NCI-H2171 (cell line): ENCODE data around the gene UPP1.
A peak's percentile ranks its signal among the peaks of the same experiment; 100 is the strongest.
"Not testable (repeated sequence)": the region's sequence is repeated elsewhere in the genome, so short reads cannot be mapped to it uniquely, and the experiment has no call there.

Source experiments
- DNase-seq: peaks from one replicate; lab custom pipeline; 2025; lab: John Stamatoyannopoulos, UW

The UPP1 gene

DNA sequence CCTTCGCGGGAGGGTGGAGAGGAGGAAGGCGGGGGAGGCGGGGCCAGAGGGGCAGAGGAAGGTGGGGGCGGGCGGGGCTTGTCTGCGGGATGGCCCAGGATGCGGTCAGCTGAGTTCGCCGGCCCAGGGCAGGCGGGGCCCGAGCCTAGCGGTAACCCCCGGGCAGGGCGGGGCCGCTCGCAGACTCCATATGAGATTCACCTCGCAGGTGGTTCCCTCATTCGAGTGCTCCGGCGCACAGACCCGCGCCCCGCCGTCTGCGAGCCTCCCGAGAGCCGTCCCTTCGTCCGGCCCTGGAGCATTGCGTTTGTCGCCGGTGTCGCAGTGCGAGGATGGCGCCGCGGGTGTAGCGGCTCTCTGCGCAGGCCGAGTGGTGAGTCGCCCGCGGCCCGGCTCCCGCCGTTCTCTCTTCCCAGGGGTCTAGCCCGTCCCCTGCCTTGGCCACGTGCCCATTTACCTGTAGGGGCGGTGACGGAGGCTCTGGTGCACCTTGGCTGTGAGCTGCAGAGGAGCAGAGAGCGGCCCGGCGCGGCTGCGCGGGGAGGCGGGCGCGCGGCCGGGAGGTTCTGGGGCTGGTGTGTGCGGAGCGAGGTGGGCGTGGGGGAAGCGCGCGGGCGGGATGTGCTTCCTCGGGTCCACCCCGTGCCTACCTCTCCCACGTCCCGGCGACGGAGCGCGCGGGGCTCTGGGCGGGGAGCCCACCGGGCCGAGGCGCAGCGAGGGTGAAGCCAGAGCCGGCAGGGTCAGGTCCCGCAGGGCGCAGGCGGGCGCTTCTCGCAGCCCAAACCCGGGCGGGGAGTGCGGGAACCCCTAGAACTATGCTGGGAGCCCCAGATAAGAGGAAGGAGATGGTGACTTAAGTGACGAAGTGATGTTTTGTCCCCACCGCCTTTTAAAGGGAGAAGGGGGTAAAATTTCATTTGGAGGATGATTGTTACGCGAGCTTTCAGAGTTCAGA, at the start of gene UPP1:
TSS of gene UPP1 (plus strand) at position 220 of the 958 bp plus-strand sequence. CDS start 5,519 bp downstream, outside the sequence.
- DNase-seq, result peak; percentile 83

DNA sequence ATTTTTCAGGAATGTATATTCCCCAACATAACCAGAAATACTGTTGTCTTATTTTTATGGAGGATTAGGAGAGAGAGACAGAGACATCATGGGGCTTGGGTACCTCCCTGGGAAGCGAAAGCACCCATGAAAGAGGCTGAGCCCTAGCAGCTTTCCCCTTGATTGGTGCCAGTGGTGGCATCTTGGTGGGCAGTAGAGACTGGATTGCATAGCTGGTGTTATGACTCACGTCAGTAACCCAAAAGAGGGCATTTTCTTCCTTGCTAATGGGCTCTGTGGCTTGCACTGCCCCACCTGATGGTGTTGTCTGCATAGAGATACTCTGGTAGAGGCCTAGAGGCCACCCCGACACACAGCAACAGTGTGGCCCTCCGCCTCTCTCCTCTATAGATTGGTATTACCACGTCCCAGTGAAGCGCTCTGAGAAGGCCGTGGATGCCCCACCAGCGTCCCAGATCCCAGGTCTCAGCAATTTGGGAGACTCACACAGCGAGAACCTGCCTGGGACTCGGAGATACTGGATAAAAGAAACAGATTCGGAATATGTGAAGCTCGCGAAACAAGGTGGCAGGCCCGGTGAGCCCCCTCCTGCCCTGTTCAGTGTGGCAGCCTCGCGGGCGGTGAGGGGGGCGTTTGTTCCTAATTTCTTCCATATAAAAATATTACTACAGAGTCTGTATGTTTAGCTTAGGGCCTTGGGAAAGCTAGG, 48.0 kb upstream of the UPP1 start:
- no peak for DNase-seq

DNA sequence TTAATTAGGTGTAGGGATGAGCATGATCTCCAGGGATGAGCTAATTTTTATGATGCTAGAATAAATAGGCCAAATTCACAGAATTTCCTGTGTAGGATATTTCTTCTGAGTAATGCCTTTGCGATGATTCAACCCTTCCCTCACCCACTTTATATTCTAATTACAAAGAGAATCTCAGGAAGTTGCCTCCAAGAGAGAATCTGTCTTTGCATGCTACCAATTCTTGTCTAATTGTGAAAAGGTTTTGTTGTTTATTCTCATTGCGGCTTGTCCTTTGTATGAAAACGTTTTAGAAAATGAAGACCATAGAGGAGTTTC, 47.5 kb upstream of the UPP1 start:
- no peak for DNase-seq

DNA sequence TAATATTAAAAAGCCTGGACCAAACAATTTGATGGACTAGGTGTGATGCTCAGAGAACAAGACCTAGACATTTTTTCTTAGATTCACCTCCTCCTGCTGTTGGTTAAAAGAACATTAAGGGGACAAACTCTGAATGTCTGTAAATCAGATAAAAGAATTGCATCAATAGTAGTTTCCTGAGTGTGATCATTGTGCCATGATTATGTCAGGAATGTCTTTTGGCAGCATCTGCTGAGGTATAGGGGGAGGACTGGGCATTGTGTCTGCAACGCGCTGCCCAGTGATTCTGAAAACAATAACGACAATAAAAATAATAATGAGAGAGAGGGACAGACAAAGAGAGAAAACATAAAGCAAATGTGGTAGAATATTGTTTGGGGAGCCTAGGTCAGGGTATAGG, 46.8 kb upstream of the UPP1 start:
- no peak for DNase-seq

DNA sequence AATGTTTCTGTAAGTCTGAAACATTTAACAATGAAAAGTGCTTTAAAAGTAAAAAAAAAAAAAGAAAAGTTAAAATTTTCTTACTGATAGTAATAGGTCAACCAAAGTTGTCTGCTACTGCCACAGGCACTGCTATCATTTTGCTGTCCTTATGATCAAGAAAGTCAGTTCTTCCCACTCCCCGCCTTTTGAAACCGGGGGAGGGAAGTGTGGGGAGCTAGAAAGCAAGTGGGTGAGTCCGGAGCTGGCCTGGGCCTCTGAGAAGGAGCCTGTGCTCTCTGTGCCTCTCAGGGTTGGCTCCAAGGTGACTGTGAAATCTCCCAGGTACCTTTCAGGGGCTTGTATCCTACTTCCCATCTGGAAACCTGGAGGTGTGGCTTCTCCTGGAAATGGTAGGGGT, 46.4 kb upstream of the UPP1 start:
- DNase-seq, result no peak

DNA sequence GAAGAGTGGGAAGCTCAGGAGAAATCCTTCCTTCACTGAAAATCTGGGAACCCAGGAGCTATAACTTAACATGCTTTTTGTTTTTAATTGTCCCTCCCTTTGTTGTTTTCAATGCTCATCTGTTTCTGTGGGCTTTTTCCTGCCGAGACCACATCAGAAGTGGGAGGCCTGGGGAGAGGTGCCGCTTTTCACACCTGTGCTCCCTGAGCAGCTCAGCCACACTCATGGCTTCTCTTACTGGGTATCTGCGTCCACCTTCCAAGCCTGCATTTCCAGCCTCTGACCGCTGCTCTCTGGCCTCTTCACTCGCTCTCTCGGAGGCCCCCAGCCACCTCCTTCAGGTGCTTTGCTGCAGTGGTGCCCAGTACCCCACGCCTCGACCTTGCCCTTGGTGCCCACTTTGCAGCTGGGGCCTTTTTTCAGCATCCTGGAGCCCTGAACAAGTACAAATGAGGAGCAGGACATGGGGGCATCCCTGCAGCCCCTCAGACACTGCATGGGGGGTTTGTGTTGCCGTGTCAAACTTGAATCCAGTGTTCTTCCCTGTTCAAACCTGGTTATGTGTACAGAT, 43.8 kb upstream of the UPP1 start:
- DNase-seq, result no peak

DNA sequence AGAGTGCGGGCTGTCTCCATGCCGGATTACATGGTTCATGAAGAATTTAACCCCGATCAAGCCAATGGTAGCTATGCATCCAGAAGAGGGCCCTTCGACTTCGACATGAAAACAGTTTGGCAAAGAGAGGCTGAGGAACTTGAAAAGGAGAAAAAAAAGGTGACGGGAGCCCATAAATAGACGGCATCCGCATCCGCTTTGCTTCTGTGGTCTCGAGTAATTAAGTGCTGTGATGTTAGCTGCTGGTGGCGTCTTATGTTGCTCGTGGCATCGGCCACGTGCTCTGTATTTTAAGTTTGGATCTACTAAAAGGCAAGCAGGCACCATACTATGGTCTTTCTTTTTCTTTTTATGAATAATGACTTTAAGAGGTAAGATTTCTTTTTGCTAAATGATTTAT, 42.6 kb upstream of the UPP1 start:
- DNase-seq, result no peak

DNA sequence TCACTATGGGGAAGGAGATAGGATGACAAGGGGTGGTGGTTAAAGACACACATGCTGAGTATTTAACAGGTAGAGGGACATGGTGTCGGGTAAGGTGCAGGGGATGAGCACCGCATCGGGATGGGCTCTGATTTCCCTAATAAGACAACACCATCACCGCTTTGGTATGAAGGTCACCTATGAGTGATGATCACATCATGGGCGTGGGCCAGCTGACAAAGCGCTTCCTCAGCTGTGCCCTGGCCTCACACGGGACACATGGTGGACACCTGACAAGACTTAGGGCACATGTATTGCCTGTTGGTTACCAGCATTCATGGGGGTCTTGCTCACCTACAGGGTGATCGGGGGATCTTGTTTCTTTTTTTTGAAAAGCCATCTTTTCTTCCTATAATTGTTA, 41.0 kb upstream of the UPP1 start:
- DNase-seq, result no peak

DNA sequence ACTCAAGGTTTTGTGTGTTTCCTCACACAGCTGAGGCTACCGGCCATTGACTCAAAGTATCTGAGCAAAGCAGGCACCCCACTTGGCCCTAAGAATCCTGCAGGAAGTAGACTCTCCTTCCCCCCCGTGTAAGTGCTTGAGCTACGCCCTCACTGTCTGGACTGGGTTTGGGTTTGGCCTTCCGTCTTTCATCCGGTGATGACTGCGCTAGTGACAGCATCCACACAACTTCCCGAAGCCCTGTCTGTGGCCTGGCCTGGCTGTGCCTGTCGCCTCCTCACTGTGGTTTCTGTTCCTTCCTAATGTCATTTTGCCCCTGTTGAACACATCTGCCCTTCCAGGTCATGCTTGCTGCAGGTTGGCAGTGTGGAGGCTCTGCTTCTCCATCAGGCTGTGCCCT, 39.2 kb upstream of the UPP1 start:
- DNase-seq, result no peak

DNA sequence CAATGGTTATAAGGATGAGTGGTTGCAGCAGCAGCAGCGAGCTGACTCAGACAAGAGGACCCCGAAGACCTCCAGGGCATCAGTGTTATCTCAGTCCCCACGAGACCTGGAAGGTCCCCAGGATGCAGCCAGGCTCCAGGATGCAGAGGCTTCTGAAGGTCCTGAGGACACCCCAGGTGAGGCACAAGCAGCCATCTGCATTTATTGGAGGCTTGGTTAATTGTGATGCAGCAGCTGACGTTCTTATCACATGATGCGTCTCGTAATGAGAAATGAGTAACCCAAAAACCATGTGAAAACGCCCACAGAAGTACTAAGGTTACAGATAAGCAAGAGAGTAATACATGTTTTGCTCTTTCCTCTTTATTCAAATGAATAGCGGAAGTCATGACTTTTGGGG, 36.3 kb upstream of the UPP1 start:
- DNase-seq, result no peak

DNA sequence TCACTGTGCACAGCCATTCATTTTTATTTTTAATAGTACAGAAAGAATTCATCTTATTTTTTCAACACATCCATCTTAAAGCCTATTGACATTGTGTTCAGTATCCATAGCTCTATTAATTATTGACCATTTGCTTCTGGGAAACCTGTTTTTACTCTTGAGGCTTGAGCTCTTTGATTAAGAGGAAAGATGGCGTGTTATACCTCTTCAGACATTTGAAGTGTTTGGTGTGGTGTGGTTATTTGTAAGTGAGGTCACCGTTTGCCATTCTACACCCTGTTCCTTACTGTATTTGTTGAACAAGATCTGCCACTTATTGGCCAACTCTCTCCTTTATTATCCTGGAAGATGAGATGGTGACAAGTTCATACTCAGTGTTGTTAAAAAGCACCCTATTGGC, 35.3 kb upstream of the UPP1 start:
- no peak for DNase-seq

DNA sequence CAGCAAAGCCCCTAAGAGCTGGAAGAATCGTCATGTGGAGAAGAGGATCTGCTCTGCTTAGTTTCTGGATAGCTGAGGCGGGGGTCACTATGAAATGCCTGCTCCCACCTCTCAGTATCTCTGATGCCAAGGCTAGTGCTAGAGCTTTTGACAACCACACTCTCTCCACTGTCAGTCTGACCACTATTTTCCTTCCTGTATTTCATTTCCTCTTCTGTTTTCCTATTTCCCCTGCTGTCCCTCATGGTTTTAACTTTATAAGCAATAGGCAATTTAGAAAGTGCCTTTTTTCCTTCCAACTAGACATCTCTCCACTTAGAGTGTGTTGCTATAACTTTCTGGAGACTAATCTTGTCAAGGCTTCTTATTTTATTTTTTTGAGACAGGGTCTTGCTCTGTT, 30.1 kb upstream of the UPP1 start:
- no peak for DNase-seq

DNA sequence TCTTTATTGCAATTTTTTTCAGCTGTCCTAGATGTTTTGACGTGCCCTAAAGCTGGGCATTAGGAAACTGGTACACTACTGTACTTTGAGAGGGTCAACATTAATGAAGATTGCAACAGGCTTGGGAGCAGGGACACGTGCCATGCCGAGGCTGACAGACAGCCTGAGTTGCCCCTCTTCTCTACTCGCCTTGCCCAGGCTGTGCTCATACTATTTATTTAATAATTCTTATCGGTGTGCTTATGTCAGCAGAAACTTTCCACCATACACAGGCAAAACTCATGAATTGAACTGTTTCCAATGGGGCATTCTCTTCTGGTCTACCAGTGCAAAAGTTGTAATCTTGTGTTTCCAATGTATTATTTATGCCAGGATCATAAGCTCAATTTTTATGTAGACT, 29.4 kb upstream of the UPP1 start:
- DNase-seq, result no peak

DNA sequence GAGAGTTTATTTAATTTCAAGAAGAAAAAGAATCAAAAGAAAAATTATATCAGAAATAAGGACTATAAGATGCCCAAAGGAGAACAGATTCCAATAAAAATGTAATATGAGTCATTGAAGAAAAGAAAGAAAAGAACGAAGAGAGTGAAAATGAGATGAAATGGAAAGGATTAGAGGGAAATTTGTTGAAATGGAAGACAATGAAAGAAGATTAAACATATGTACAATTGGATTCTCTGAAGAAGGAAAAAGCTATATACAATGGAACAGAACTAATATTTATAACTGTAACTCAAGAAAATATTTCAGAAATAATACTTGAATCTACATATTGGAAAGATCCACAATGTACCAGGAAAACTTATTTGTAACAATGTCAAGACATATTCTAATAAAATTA, 25.1 kb upstream of the UPP1 start:
- no peak for DNase-seq

DNA sequence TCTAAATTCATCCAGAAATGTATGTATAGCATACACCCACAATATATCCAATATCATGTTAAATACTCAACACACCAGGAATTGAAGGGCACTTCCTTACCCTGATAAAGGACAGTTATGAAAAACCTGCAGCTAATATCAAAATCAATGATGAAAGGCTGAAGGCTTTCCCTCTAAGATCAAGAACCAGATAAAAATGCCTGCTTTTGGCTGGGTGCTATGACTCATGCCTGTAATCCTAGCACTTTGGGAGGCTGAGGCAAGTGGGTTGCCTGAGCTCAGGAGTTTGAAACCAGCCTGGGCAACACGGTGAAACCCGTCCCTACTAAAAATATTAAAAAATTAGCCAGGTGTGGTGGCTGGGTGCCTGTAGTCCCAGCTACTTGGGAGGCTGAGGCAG, 21.6 kb upstream of the UPP1 start:
- no peak for DNase-seq

DNA sequence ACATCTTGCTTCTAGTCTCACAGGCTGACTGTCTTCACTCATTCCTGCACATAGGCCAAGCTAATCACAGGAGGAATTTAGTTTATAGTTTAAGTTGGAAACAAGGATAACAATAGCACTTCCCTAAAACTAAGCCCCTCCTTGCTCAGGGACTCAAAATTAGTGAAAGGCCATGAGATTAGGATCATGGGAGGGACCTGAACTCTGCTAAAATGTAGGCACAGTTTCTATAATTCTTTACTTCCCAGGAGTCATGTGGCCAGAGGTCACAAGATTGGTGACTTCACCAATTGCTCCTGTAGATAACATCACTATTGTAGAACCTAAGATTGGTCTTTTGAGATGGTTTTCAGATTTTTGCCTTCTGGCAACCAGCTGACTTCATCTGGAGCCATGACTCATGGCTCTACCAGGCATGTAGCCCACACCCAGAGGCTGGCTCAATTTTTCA, 14.8 kb upstream of the UPP1 start:
- no peak for DNase-seq

DNA sequence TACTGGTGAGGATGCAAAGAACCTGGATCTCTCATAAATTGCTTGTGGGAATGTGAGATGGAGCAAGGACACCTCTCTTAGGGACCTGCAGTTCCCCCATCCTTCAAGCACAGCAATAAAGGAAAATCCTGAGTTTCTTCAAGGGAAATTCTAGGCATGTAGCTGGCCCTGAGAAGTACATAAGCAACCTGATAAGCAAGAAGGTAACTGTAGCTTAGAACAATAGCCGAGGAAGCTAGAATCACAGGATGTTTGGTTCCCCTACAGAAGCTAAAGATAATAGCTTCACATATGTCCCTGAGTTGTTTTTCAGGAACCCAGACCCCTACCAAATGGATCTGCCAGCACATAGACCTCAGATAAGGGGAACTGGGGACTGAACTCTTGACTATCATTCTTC, 11.6 kb upstream of the UPP1 start:
- no peak for DNase-seq

DNA sequence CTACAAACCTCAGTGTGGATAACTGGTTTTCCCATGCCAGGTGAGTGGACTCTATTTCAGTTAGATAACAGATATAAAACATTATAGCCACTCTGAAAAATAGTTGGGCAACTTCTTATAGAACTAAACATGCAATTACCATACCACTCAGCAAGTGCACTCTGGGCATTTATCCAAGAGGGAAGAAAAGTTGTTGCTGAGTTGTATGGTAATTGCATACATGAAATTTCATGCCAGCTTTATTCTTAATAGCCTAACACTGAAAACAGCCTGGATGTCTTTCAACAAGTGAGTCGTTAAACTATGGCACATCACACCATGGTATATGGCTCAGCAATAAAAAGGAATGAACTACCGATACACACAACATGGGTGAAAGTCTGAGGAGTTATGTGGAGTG, 10.6 kb upstream of the UPP1 start:
- DNase-seq, result no peak

DNA sequence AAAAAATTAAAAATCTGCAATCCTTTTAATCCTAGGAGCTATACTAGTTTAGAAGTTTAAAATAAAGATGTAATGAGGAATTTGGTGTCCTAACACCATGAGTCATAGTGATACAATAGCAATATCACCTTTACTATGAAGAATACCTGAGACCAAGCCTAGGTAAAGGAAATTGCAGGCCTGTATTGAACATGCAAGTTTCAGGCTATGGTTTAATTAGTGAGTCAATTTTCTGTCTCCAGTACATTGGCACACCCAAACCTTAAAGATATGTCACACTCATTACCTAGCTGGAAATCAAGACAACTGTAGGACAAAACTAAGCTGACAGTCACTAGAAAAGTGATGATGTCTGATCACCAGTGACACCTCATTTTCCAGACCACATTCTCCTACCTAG, 6.7 kb upstream of the UPP1 start:
- DNase-seq, result not testable (repeated sequence)

DNA sequence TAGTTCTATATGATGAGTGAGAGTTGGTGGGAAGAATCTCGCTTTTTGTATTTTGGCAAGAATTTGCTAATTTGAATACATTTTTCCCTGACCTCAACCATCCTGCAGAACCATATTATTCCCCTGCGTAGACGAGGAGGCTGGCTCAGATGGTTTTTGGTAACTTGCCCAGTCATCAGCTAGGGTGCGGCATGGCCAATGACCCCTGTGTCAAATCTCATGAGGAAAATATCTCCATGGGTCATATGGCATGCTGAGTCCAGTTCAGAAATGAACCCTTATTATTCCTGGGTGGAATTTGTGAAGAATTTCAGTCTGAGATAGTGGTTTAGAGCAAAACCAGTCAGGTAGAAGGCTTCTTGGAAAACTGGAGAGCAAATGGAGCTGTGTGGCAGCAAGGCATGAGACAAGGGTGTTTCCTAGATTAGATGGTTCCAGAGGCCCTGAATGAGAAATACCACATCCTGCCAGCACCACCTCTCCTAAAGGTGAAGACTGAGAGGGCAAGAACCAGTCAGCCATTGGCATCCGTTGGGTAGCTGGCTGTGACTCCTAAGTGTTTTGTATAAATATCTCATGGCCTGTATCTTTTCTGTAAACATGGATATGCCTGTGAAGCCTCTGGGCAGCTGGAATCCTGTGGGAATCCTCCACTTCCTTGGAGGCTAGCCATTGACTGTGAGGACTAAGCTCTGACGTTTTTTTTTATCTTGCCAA, 5.8 kb upstream of the UPP1 start:
- no peak for DNase-seq

DNA sequence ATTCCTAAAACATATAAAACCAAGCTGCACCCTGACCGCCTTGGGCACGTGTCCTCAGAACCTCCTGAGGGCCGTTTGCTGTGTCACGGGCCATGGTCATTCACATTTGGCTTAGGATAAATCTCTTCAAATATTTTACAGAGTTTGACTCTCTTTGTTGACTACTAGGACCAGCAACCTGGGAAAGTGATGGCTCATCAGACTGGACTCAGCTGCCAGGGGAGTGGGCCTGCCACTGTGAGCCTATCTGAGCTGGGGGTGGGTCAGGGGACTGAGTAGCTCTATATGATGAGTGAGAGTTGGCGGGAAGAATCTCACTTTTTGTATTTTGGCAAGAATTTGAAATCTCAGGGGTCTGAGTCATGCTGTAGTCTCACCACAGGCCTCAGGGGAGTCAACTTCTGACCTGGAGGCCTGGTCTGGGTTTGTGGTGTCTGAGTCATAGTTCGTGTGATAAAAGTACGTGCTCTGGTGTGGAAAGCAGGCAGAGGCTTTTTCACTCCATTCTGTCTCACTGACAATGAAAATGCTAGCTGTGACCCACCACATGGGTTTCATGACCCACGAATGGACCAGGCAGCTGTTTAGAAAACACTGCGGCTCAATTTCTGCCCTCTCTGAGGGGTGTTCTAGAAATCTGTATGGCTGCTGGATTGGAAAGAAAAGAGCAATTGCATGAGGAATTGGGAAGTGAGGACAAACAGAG, 4.2 kb upstream of the UPP1 start:
- no peak for DNase-seq

DNA sequence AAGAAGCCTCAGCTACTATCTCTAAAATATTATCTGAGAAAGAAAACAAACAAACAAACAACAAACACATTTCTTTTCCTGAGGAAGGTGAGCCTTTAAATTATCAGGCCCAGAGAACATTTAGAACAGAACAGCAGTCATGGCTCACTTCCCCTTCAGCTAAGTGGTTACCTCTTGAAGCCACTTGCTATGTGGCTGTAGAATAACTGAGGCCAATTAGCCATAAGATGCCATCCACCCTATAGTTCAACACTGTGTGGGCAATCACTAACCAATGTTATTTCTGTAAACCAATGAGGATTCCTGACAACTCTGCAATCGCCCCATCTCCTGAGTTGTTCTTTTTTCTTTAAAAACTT, 3.7 kb upstream of the UPP1 start:
- DNase-seq, result no peak
